C4-2B (cell line): ENCODE results near the gene SLC22A15.

Experiments used
- ZFX ChIP-seq: fragments of 450-650 bp; IDR thresholded peaks from 2 replicates; pipeline ENCODE4 v1.6.1; 2017
- TF ChIP-seq, protein P1 (sequence below): fragments of 450-650 bp; conservative IDR thresholded peaks from 2 replicates; pipeline ENCODE4 v1.5.1; 2017; ENCODE audit warnings: mild to moderate bottlenecking

DNA sequence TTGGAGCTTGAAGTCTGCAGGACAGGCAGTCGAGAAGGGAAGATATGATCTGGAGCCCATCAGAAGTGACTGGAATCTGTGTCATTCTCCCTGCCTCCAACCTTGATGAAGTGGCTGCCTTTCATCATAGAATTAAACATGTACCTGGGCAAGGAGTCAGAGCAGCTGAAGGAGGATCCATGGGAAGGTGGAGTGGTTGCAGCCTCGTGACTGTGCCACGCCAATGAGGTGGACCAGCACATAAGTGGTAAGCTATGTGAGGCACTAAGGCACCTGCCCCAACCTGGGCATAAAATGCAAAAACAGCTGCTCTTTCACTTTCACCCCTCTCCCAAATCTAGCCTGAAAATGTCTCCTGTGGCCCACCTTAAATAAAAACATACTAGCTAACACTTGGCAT, 7.3 kb downstream of the SLC22A15 start:
- TF ChIP-seq, protein P1, sequence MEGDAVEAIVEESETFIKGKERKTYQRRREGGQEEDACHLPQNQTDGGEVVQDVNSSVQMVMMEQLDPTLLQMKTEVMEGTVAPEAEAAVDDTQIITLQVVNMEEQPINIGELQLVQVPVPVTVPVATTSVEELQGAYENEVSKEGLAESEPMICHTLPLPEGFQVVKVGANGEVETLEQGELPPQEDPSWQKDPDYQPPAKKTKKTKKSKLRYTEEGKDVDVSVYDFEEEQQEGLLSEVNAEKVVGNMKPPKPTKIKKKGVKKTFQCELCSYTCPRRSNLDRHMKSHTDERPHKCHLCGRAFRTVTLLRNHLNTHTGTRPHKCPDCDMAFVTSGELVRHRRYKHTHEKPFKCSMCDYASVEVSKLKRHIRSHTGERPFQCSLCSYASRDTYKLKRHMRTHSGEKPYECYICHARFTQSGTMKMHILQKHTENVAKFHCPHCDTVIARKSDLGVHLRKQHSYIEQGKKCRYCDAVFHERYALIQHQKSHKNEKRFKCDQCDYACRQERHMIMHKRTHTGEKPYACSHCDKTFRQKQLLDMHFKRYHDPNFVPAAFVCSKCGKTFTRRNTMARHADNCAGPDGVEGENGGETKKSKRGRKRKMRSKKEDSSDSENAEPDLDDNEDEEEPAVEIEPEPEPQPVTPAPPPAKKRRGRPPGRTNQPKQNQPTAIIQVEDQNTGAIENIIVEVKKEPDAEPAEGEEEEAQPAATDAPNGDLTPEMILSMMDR = no peak
- no peak for TF ChIP-seq ZFX
